Natural killer cell (primary cell): ENCODE results near the gene ATP7B. TPM values are rescaled to one million over a fixed set of nuclear protein-coding genes. Genes with fewer than 3 reads are reported as not detected.

ENCODE experiments used
- ATAC-seq, 3 donors: fragments of 150-1000 bp in 2 of 3; fragments of 200-7000 bp in 1 of 3; cut with Tn5 transposase; 1 replicate in 1 of 3; 2 replicates in 2 of 3; pipeline ENCODE4 v1.10.0; 2021; ENCODE audit warnings: mild to moderate bottlenecking in 2 of 3, moderate library complexity in 2 of 3
- DNase-seq, 2 donors: peaks; one replicate each; pipeline versions ENCODE4 v3.0.0 to v3.0.0-alpha.2; 2013 to 2021; ENCODE audit warnings: mixed read lengths in 1 of 2
- H3K27ac ChIP-seq: one replicate; pipeline ENCODE4 v1.5.1; 2013; ENCODE audit warnings: mild to moderate bottlenecking, low read length
- H3K27me3 ChIP-seq: one replicate; pipeline ENCODE4 v1.6.1; 2013; ENCODE audit warnings: low read length; ENCODE audit not compliant: control insufficient read depth, insufficient read depth
- H3K36me3 ChIP-seq: one replicate; pipeline ENCODE4 v1.6.1; 2013; ENCODE audit warnings: low read length; ENCODE audit not compliant: control insufficient read depth, insufficient read depth
- H3K4me1 ChIP-seq: one replicate; pipeline ENCODE4 v1.6.1; 2013; ENCODE audit warnings: low read length; ENCODE audit not compliant: control insufficient read depth, insufficient read depth
- H3K4me3 ChIP-seq: one replicate; pipeline ENCODE4 v1.5.1; 2013; ENCODE audit warnings: low read length
- H3K9me3 ChIP-seq: one replicate; pipeline ENCODE4 v1.6.1; 2013; ENCODE audit warnings: low read length; ENCODE audit not compliant: control insufficient read depth, insufficient read depth
- H3K27ac Mint-ChIP-seq, 2 donors: one replicate each; pipeline ENCODE4 v1.8.0; 2022; ENCODE audit warnings: mild to moderate bottlenecking in 2 of 2, mixed read lengths in 2 of 2, moderate library complexity in 1 of 2
- H3K27me3 Mint-ChIP-seq, 2 donors: one replicate each; pipeline ENCODE4 v1.8.0; 2022; ENCODE audit warnings: low read depth in 2 of 2, mixed read lengths in 2 of 2
- H3K36me3 Mint-ChIP-seq: one replicate; pipeline ENCODE4 v1.8.0; 2022; ENCODE audit warnings: mixed read lengths
- H3K4me1 Mint-ChIP-seq, 2 donors: one replicate each; pipeline ENCODE4 v1.8.0; 2022; ENCODE audit warnings: mixed read lengths in 2 of 2
- H3K4me3 Mint-ChIP-seq: one replicate; pipeline ENCODE4 v1.8.0; 2022; ENCODE audit warnings: mild to moderate bottlenecking, moderate library complexity, mixed read lengths
- H3K9me3 Mint-ChIP-seq, 2 donors: one replicate each; pipeline ENCODE4 v1.8.0; 2022; ENCODE audit warnings: mixed read lengths in 2 of 2
- WGBS: methylation state at CpG from one replicate; pipeline ENCODE4 v1.1.7; 2013; ENCODE audit warnings: missing lambda C conversion rate; ENCODE audit not compliant: insufficient coverage; 5-methylcytosine and 5-hydroxymethylcytosine counted together
- intact Hi-C: fragments of 100-400 bp; cut with micrococcal nuclease; formaldehyde crosslinking; loops from one replicate; pipeline ENCODE4 v1.14.2; 2022
- total RNA-seq, 4 donors: library from RNA; stranded (reverse); fragments of 120-200 nt in 1 of 4; gene quantifications; one replicate each; pipeline versions ENCODE4 v1.2.3 to v1.2.4, GENCODE V29; 2013 to 2022
- TF ChIP-seq, protein P1 (sequence below): fragments of 200-600 bp; IDR thresholded peaks from one replicate; pipeline ENCODE4 v1.8.0; 2022; ENCODE audit warnings: antibody characterized with exemption

Gene ATP7B
- total RNA-seq, 3 donors from 2014 or later (not counting 1 experiment from before 2014, with no cell fraction given) = 0.45 to 0.64 (median 0.58) TPM

DNA sequence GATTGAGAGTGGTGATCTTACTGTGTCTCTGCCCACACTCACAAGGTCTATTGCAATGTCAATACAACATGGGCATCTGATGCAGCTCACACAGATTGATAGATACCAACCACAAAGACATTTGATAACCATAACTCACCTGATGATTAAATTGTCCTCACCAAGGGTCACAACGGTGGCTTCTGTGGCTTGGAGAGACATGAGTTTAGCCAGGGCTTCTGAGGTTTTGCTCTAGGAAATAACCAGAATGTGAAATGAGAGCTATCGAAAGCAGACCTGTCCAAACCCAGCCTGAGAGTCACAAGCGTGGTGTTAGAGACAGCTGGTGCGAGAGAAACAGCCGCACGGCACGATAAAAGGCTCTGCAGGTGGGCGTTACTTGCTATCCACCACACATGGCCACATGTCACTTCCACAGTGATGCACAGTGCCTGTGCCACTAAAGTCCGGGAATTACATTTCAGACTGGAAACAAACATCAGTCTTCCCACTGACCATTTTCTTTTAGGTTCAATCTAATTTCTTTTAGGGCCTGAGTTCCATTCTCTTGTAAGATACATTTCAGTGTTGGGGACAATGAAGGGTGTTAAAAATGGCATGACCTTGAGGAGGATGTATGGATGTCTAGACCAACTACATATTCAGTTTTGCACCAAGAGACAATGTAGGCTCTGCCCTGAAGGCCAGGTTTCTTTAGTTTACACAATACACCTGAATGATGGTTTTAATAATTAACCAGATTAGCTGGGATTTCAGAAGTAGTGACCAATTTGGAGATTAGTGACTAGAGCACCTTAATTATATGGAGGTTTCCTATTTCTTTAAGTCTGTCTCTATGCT lies 53.7 kb downstream of the ATP7B start:
- Histone ChIP-seq H3K36me3 (no peaks in the 10 kb centered on the region), H3K27ac (no peak overlapping the region), H3K4me1 (peaks cover 9% of the 10 kb centered on the region), H3K27me3 (no peaks in the 10 kb centered on the region), H3K4me3 (no peak overlapping the region), H3K9me3 (no peaks in the 10 kb centered on the region)
- TF ChIP-seq, protein P1, sequence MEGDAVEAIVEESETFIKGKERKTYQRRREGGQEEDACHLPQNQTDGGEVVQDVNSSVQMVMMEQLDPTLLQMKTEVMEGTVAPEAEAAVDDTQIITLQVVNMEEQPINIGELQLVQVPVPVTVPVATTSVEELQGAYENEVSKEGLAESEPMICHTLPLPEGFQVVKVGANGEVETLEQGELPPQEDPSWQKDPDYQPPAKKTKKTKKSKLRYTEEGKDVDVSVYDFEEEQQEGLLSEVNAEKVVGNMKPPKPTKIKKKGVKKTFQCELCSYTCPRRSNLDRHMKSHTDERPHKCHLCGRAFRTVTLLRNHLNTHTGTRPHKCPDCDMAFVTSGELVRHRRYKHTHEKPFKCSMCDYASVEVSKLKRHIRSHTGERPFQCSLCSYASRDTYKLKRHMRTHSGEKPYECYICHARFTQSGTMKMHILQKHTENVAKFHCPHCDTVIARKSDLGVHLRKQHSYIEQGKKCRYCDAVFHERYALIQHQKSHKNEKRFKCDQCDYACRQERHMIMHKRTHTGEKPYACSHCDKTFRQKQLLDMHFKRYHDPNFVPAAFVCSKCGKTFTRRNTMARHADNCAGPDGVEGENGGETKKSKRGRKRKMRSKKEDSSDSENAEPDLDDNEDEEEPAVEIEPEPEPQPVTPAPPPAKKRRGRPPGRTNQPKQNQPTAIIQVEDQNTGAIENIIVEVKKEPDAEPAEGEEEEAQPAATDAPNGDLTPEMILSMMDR = no peak
- Mint-ChIP-seq H3K4me1 (peaks cover 5 to 16% of the 10 kb centered on the region in 2 donors), H3K27ac (no peak overlapping the region), H3K27me3 (peaks cover 0 to 10% of the 10 kb centered on the region in 2 donors), H3K36me3 (no peaks in the 10 kb centered on the region), H3K4me3 (no peak overlapping the region), H3K9me3 (no peaks in the 10 kb centered on the region)
- 63% methylated on average over 9 of the region's 9 CpGs for WGBS
- DNase-seq (no peak), ATAC-seq (peak in 2 of 3 donors; percentile 14 to 44)
- intact Hi-C loops = no loop called here

DNA sequence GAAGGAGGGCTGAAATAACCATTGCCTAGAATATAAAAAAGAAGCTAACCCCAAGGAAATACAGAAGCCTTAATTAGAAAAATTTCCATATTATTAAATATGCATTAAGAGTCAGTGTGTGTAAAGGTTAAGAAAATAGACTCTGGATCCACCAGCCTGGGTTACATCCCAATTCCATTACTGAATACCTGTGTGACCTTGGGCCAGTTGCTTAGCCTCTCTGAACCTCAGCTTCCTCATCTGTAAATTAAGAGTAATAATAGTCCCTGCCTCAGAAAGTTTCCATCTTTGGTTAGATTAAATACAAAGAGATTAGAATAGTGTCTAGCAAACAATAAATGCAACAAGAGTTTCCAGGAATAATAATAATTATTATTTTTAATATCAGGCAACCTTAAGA lies 54.5 kb downstream of the ATP7B start:
- Histone ChIP-seq H3K27ac (no peak overlapping the region), H3K36me3 (no peaks in the 10 kb centered on the region), H3K4me1 (peaks cover 9% of the 10 kb centered on the region), H3K27me3 (no peaks in the 10 kb centered on the region), H3K4me3 (no peak overlapping the region), H3K9me3 (no peaks in the 10 kb centered on the region)
- Mint-ChIP-seq H3K4me3 (no peak overlapping the region), H3K4me1 (peaks cover 5 to 16% of the 10 kb centered on the region in 2 donors), H3K27me3 (peaks cover 3 to 10% of the 10 kb centered on the region in 2 donors), H3K27ac (no peak overlapping the region), H3K9me3 (no peaks in the 10 kb centered on the region), H3K36me3 (no peaks in the 10 kb centered on the region)
- ATAC-seq (no peak), DNase-seq (no peak)
- TF ChIP-seq, protein P1 = no peak
- intact Hi-C loops = no loop called here

DNA sequence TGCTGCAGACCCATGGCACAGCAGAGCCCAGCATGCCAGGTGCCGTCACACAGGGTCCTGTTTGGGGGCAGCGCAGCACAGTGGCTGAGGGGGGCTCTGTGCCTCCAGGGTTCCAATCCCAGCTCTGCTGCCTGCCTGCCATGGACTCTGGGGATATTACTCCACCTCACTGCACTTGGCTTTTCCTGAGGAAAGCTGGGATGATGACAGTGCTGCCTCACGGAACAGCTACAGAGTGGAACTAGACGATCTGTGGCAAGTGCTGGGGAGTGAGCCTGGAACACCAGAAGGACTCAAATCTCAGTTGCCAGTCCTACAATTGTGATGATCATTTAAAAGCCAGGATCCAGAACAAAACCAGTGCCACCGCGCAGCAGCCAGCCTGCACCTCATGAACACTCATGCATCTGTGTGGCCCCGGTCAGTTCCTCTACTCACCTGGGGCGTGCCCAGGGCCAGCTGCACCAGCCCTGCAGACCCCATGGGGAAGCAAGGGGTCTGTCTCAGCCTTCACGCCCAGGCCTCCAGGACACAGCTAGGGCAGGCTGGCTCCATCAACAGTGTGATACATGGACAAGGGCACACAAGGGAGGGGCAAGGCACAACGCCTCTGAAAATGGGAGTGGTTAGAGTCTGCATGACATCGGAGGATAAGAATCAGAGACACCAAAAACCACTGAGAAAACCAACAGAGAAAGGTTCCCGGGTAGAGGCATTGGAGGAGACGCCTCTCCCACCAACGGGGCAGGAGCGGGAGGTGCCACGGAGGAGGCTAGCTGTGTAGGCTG lies 55.2 kb downstream of the ATP7B start:
- peaks cover 9% of the 10 kb centered on the region for H3K4me1 ChIP-seq

More for the DNA sequence above, 55.2 kb downstream of the ATP7B start:
- TF ChIP-seq, protein P1 = no peak
- H3K27ac Mint-ChIP-seq = no peak overlapping the region
- no peaks in the 10 kb centered on the region for H3K27me3 ChIP-seq
- H3K27me3 Mint-ChIP-seq = peaks cover 7 to 10% of the 10 kb centered on the region in 2 donors
- no peaks in the 10 kb centered on the region for H3K9me3 ChIP-seq
- WGBS = 71% methylated on average over 16 of the region's 16 CpGs
- ATAC-seq (no peak), DNase-seq (no peak)
- peaks cover 6 to 18% of the 10 kb centered on the region in 2 donors for H3K4me1 Mint-ChIP-seq
- no peak overlapping the region for H3K4me3 ChIP-seq
- H3K36me3 ChIP-seq = no peaks in the 10 kb centered on the region
- H3K27ac ChIP-seq = no peak overlapping the region
- H3K9me3 Mint-ChIP-seq = no peaks in the 10 kb centered on the region
- intact Hi-C loops = no loop called here
- H3K36me3 Mint-ChIP-seq = no peaks in the 10 kb centered on the region
- no peak overlapping the region for H3K4me3 Mint-ChIP-seq
